ENCODE results near the gene ARHGAP5.

- TF ChIP-seq POU6F1 (CRISPR knock-in tag; IDR thresholded peaks at IDR 0.05; ENCODE audit: borderline replicate concordance, low read depth) (no peak), ZFP3 (CRISPR knock-in tag; IDR thresholded peaks at IDR 0.05) (no peak), PATZ1 (CRISPR knock-in tag; IDR thresholded peaks at IDR 0.05; ENCODE audit: borderline replicate concordance) (no peak), TOX (CRISPR knock-in tag; IDR thresholded peaks at IDR 0.05; ENCODE audit: borderline replicate concordance) (no peak), ISL1 (CRISPR knock-in tag; IDR thresholded peaks at IDR 0.05) (no peak), ESRRG (CRISPR knock-in tag; IDR thresholded peaks at IDR 0.05) (no peak), GLIS3 (CRISPR knock-in tag; IDR thresholded peaks at IDR 0.05) (no peak), ZNF565 (CRISPR knock-in tag; conservative IDR thresholded peaks at IDR 0.05; ENCODE audit: low read depth) (no peak), OSR1 (CRISPR knock-in tag; IDR thresholded peaks at IDR 0.05) (no peak)
These were observed 44.4 kb downstream of the ARHGAP5 start for GRCh38 chr14:32121536-32121935.

All from SK-N-SH treated with all-trans-retinoic acid at 6 μM for 48 hours (cell line).